Sigmoid colon (tissue), 7 donors: ENCODE results near the gene CHST6. TPM values are rescaled to one million over a fixed set of nuclear protein-coding genes. Genes with fewer than 3 reads are reported as not detected.

Source experiments
- DNase-seq: peaks from one replicate; pipeline ENCODE4 v3.0.0-alpha.2; 2019
- H3K27ac ChIP-seq, 4 donors: fragments of 200-600 bp; sonication (generic); one replicate each; pipeline ENCODE4 v1.5.1; 2016 to 2019; ENCODE audit warnings: mild to moderate bottlenecking in 1 of 4
- H3K27me3 ChIP-seq, 3 donors: fragments of 200-600 bp; sonication (generic); one replicate each; pipeline ENCODE4 v1.5.1; 2019; ENCODE audit warnings: mild to moderate bottlenecking in 1 of 3
- H3K36me3 ChIP-seq, 4 donors: fragments of 200-600 bp; sonication (generic); one replicate each; pipeline ENCODE4 v1.5.1; 2016 to 2019
- H3K4me1 ChIP-seq, 4 donors: fragments of 200-600 bp; sonication (generic); one replicate each; pipeline ENCODE4 v1.5.1; 2017 to 2019
- H3K4me3 ChIP-seq, 4 donors: fragments of 200-600 bp; sonication (generic); one replicate each; pipeline ENCODE4 v1.5.1; 2017 to 2019; ENCODE audit warnings: mild to moderate bottlenecking in 2 of 4, moderate library complexity in 1 of 4
- H3K9me3 ChIP-seq, 4 donors: fragments of 200-600 bp in 3 of 4; sonication (generic) in 3 of 4; one replicate each; pipeline versions ENCODE4 v1.5.1 to v1.6.1; 2013 to 2019
- CTCF ChIP-seq, 4 experiments: fragments of 450-650 bp in 3 of 4; fragments of 200-600 bp in 1 of 4; IDR thresholded peaks; one replicate each; pipeline ENCODE4 v1.5.1; 2016 to 2019; ENCODE audit warnings: antibody characterized with exemption in 4 of 4, mild to moderate bottlenecking in 3 of 4, moderate library complexity in 2 of 4
- EP300 ChIP-seq, 4 donors: sonication (generic); formaldehyde crosslinking; IDR thresholded peaks; one replicate each; pipeline ENCODE4 v1.6.1; 2017; ENCODE audit warnings: antibody characterized with exemption in 4 of 4
- POLR2A ChIP-seq, 2 donors: fragments of 450-650 bp; IDR thresholded peaks; one replicate each; pipeline ENCODE4 v1.6.1; 2016; ENCODE audit warnings: antibody characterized with exemption in 2 of 2, mild to moderate bottlenecking in 2 of 2, moderate library complexity in 2 of 2
- POLR2AphosphoS5 ChIP-seq, 4 donors: sonication (generic); formaldehyde crosslinking; IDR thresholded peaks; one replicate each; pipeline ENCODE4 v1.6.1; 2017; ENCODE audit warnings: antibody characterized with exemption in 4 of 4
- WGBS, 2 donors: extraction: QIAGEN DNeasy Blood & Tissue Kit; methylation state at CpG; one replicate each; pipeline ENCODE4 v1.1.7; 2013; 5-methylcytosine and 5-hydroxymethylcytosine counted together
- intact Hi-C: fragments of 100-400 bp; cut with DNase I; formaldehyde crosslinking; loops from one replicate; pipeline ENCODE4 v1.15.1; 2023
- polyA plus RNA-seq, 3 donors: library from polyadenylated mRNA; stranded (reverse); fragments of 200-250 nt; gene quantifications; one replicate each; pipeline ENCODE4 v1.2.3, GENCODE V29; 2013
- total RNA-seq, 4 donors: library from RNA; depleted of rRNA; stranded (reverse); fragments of >200 nt; gene quantifications; one replicate each; pipeline ENCODE4 v1.1.0, GENCODE V29; 2016
- donor health status: healthy with polysubstance abuse.
- donor health status: Bipolar disorder and iron deficiency.
- donor health status: healthy.

The CHST6 gene
- total and polyA plus RNA-seq, 7 donors = under 0.01 to 2.5 (median 1.1) TPM

GRCh38 chr16:75462806-75463205 is 32.4 kb downstream of the CHST6 start:
- Histone ChIP-seq H3K36me3 (no peaks in the 10 kb centered on the region), H3K4me1 (peaks cover 0 to 20% (median 14%) of the 10 kb centered on the region in 4 donors), H3K9me3 (no peaks in the 10 kb centered on the region), H3K27me3 (no peaks in the 10 kb centered on the region), H3K27ac (no peak overlapping the region), H3K4me3 (no peak overlapping the region)
- intact Hi-C loops = loop anchor here (5.0 kb wide), 1 partner anchor 184 kb away; the partner anchor contains the start of genes KARS1 and TERF2IP
- 3 to 6% methylated on average over 2 of the region's 2 CpGs for WGBS, 2 donors
- TF ChIP-seq POLR2AphosphoS5 (IDR thresholded peaks at IDR 0.05) (no peak), EP300 (IDR thresholded peaks at IDR 0.05) (no peak), POLR2A (IDR thresholded peaks at IDR 0.05) (no peak), CTCF (IDR thresholded peaks at IDR 0.05) (no peak)
- no peak for DNase-seq

- WGBS, 2 donors = 13 to 60% methylated on average over 2 of the region's 2 CpGs
- H3K4me3 ChIP-seq = no peak overlapping the region
- no peaks in the 10 kb centered on the region for H3K27me3 ChIP-seq
- H3K27ac ChIP-seq = no peak overlapping the region
- DNase-seq = no peak
- intact Hi-C loops = loop anchor here (5.0 kb wide), 1 partner anchor 186 kb away; the partner anchor contains the start of genes KARS1 and TERF2IP
- H3K4me1 ChIP-seq = peaks cover 0 to 20% (median 14%) of the 10 kb centered on the region in 4 donors
- no peaks in the 10 kb centered on the region for H3K36me3 ChIP-seq
- H3K9me3 ChIP-seq = no peaks in the 10 kb centered on the region
- TF ChIP-seq CTCF (IDR thresholded peaks at IDR 0.05) (no peak), POLR2AphosphoS5 (IDR thresholded peaks at IDR 0.05) (no peak), POLR2A (IDR thresholded peaks at IDR 0.05) (no peak), EP300 (IDR thresholded peaks at IDR 0.05) (no peak)
Measured at GRCh38 chr16:75461575-75461974, 33.7 kb downstream of the CHST6 start.

- WGBS, 2 donors = 18 to 64% methylated on average over 1 of the region's 1 CpG
- intact Hi-C loops = loop anchor here (5.0 kb wide), 1 partner anchor 187 kb away; the partner anchor contains the start of genes KARS1 and TERF2IP
- Histone ChIP-seq H3K9me3 (no peaks in the 10 kb centered on the region), H3K36me3 (no peaks in the 10 kb centered on the region), H3K4me1 (peaks cover 0 to 22% (median 14%) of the 10 kb centered on the region in 4 donors), H3K4me3 (no peak overlapping the region), H3K27me3 (no peaks in the 10 kb centered on the region), H3K27ac (no peak overlapping the region)
- no peak for DNase-seq
- no peak for TF ChIP-seq POLR2AphosphoS5 (IDR thresholded peaks at IDR 0.05)
- no peak for TF ChIP-seq CTCF (IDR thresholded peaks at IDR 0.05)
- no peak for TF ChIP-seq POLR2A (IDR thresholded peaks at IDR 0.05)
- no peak for TF ChIP-seq EP300 (IDR thresholded peaks at IDR 0.05)
Measured at GRCh38 chr16:75460446-75460845, 34.8 kb downstream of the CHST6 start.

- H3K4me3 ChIP-seq = no peak overlapping the region
- no peak for TF ChIP-seq POLR2AphosphoS5 (IDR thresholded peaks at IDR 0.05)
- no peak for TF ChIP-seq CTCF (IDR thresholded peaks at IDR 0.05)
- TF ChIP-seq POLR2A (IDR thresholded peaks at IDR 0.05) = no peak
- TF ChIP-seq EP300 (IDR thresholded peaks at IDR 0.05) = no peak
- WGBS, 2 donors = 96 to 97% methylated on average over 4 of the region's 4 CpGs
- DNase-seq = no peak
- H3K4me1 ChIP-seq = peaks cover 0 to 24% (median 11%) of the 10 kb centered on the region in 4 donors
- no peaks in the 10 kb centered on the region for H3K36me3 ChIP-seq
- intact Hi-C loops = loop anchor here (5.0 kb wide), 1 partner anchor 188 kb away; the partner anchor contains the start of genes KARS1 and TERF2IP
- no peaks in the 10 kb centered on the region for H3K27me3 ChIP-seq
- no peak overlapping the region for H3K27ac ChIP-seq
- H3K9me3 ChIP-seq = no peaks in the 10 kb centered on the region
Measured at GRCh38 chr16:75459691-75460090, 35.5 kb downstream of the CHST6 start.

- 22 to 80% methylated on average over 2 of the region's 2 CpGs for WGBS, 2 donors
- Histone ChIP-seq H3K9me3 (no peaks in the 10 kb centered on the region), H3K4me1 (peaks cover 0 to 24% (median 9%) of the 10 kb centered on the region in 4 donors), H3K4me3 (no peak overlapping the region), H3K27ac (no peak overlapping the region), H3K27me3 (no peaks in the 10 kb centered on the region), H3K36me3 (no peaks in the 10 kb centered on the region)
- TF ChIP-seq POLR2A (IDR thresholded peaks at IDR 0.05) (no peak), EP300 (IDR thresholded peaks at IDR 0.05) (no peak), POLR2AphosphoS5 (IDR thresholded peaks at IDR 0.05) (no peak), CTCF (IDR thresholded peaks at IDR 0.05) (no peak)
- intact Hi-C loops = no loop called here
- DNase-seq = no peak
Measured at GRCh38 chr16:75458439-75458838, 36.8 kb downstream of the CHST6 start.
